Forelimb muscle (tissue), 1 donor: ENCODE results near the gene ZNF805. TPM values are rescaled to one million over a fixed set of nuclear protein-coding genes. Genes with fewer than 3 reads are reported as not detected.
A peak's percentile ranks its signal among the peaks of the same experiment; 100 is the strongest.
"Not testable (repeated sequence)": the region's sequence is repeated elsewhere in the genome, so short reads cannot be mapped to it uniquely, and the experiment has no call there.

ENCODE experiments used
- DNase-seq: peaks from one replicate; pipeline ENCODE4 v3.0.0-alpha.2; 2013; ENCODE audit warnings: low read depth
- polyA plus RNA-seq: library from polyadenylated mRNA; unstranded; fragments of 120-200 nt; gene quantifications from one replicate; pipeline ENCODE4 v1.2.1, GENCODE V29; 2013; ENCODE audit not compliant: insufficient read length

Gene ZNF805
- polyA plus RNA-seq, result 5.6 TPM

DNA sequence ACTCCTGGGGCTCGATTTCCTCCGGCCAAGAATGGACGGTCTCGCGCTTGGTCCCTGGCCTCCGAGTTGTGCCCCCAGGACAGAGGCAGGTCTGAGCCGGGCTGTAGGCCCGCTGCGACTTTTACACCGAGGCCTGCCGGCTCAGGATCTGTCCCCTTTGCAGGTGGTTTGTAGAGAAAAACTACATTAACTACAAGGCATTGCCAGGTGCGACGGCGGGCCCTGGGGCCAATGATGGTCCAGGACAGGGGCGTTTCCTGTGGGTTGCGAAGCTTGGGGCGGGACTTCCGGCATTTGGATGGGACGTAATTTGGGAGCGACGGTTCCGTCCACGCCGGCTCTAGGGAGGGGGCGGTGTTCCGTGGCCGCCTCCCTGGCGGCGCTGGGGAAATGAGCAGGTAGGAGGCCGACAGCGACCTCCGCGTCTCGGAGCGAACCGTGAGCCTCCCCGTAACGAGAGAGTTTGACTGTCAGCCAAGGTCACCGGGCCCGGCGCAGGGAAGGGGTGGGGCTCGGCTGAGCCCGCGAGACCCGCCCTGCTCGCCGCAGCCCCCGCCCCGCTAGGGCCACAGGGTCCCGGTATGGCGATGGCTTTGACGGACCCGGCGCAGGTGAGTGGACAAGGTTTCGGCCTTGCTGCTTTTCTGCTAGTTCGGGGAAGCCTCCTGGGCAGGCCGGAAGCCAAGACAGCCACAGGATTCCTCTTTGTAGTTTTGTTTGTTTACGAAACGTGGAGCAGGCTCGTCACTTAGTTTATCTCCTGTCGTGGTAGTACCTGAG is at the start of gene ZNF805:
TSS of gene ZNF805 (plus strand) at position 322 of the 780 bp plus-strand sequence. CDS start at position 582, 260 bp downstream.
- peak; percentile 88 for DNase-seq

DNA sequence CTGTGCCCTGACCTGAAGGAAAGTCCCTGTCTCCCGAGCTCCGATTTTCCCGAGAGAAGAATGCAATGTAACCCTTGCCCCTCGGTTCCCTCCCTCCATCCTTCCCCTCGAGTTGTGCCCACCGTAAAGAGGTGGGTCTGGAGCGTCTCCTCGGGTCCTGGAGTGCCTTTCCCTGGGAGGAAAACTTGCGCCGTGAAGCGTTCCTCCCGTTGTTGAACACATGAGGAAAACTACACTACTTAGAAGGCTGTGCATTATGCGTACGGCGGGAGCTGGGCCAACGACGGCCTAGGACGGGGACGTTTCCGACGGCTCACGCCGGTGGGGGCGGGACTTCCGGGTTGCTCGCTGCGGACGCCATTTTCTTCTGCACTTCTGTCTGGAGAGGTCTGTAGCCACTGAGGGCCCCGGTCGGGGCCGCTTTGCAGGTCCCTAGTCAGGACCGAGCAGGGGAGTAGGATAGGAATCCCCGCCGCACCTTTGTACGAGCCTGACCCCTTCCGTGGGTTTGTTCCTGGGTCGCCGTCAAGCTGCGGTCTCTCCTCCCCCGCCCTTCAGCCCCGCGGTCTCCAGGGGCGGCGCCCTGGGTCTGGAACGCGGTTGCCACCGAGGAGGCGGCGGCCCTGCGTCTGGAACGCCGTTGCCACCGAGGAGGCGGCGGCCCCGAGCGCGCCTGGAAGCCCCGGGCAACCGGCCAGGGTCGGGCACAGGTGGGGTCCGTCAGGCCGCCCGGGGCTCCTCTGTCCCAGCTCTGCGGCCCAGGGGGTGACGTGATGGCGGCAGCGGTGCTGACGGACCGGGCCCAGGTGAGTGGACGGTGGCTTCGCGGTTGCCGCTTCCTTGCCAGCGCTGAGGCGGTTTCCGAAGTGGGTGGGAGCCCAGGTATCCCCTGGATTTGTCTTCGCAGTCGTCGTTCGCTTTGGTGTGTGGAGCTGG is 49.0 kb upstream of the ZNF805 start, which contains the start of gene ZNF264:
TSS of gene ZNF264 (plus strand) at position 360 of the 936 bp plus-strand sequence. CDS start at position 774, 414 bp downstream.
- DNase-seq, result peak; percentile 83

DNA sequence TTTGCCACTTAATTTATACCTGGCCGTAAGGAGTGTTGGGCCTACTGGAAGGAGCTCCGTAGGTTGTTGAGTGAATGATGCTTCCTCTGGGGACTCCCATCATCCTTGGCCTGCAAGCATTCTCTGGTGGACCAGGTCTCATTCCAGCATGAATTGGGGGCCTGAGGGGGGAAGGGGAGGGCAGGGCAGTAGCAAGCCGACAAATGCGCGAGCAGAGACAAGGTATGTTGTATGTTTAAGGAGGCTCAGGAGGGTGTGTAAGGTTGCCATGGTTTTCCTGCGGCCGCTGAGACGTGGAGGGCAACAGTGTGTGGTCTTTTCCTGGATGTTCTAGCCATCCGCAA is 48.4 kb upstream of the ZNF805 start:
- DNase-seq, result no peak

DNA sequence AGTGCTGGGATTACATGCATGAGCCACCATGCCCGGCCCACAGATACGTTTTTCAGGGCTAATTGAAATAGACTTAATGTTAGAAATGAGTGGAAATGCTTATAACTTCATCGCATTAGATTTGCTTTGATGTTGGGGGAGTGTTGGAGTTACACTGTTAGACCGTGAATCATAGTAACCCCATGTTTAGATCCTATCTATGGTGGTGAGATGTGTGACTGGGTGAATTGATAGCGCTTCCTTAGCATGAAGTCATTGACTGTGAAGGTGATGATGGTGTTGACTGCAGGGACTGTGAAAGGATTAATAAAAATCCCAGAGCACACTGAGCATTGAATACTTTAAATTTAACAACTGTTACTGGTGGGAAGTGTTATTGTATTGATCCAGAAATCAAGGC is 47.4 kb upstream of the ZNF805 start:
- DNase-seq, result no peak

DNA sequence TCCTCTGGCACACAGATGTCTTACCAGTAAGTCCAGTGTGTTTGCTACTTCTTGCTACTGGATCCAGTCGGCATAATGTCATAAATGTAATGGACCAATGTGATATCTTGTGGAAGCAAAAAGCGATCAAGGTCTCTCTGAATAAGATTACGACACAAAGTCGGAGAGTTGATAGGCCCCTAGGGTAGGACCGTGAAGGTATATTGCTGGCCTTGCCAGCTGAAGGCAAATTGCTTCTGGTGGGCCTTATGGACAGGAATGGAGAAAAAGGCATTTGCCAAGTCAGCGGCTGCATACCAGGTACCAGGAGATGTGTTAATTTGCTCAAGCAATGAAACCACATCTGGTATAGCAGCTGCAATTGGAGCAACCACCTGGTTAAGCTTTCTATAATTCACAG is 42.6 kb upstream of the ZNF805 start:
- DNase-seq, result not testable (repeated sequence)

DNA sequence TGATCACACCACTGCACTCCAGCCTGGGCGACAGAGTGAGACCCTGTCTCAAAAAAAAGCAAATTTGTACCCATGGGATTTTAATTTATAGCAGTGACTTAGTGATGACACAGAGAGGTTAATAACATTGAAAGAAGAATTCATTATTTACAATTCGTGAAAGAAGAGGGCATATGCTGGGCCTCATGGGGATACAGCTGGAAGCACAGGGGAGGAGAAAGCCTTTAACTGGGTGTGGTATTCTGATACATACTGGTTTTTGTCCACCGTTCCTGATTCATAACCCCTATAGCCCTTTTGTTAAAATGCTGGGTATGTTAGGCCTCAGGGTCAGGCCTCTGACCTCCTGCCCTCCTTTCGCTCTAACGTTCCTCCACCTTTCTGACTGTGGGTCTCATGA is 38.3 kb upstream of the ZNF805 start:
- DNase-seq, result no peak

DNA sequence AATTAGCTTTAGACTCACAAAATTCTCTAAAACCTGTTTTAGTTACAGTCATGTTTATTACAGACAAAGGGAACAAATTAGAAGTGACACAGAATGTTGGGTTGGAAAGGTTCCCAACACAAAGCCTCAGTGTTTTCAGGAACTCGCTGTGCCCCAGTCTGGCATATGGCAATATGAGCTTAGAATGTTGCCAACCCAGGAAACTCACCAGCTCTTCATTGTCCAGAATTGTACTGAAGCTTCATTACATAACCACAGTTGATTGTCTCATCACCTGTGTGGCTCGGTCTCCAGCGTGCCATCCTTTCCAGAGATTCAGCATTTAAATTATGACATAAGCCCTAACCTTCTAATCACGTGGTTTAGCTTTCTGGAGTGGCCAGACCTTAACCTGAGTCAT is 30.1 kb upstream of the ZNF805 start:
- DNase-seq, result no peak

DNA sequence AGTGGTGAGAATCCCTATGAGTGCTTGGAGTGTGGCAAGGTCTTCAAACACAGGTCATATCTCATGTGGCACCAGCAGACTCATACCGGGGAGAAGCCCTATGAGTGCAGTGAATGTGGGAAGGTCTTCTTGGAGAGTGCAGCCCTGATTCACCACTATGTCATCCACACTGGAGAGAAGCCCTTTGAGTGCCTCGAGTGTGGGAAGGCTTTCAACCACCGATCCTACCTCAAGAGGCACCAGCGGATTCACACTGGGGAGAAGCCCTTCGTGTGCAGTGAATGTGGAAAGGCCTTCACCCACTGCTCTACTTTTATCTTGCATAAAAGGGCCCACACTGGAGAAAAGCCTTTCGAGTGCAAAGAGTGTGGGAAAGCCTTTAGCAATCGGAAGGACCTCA is 28.3 kb upstream of the ZNF805 start:
- no peak for DNase-seq

DNA sequence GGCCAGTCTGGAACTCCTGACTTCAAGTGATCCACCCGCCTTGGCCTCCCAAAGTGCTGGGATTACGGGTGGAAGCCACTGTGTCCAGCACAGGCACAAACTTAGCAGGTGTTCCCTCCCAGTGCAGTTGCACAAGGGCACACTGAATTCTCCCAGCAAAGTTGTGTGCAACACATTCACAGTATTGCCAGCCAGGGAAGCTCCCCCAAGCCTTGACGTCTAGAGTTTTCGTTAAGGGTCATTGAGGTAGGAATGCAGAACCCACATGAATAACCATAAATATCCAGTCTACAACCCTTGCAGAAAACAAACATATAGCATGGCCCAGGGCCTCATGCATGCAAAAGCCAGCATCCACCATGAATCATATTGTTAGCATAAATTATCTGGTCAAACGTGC is 12.9 kb upstream of the ZNF805 start:
- no peak for DNase-seq

DNA sequence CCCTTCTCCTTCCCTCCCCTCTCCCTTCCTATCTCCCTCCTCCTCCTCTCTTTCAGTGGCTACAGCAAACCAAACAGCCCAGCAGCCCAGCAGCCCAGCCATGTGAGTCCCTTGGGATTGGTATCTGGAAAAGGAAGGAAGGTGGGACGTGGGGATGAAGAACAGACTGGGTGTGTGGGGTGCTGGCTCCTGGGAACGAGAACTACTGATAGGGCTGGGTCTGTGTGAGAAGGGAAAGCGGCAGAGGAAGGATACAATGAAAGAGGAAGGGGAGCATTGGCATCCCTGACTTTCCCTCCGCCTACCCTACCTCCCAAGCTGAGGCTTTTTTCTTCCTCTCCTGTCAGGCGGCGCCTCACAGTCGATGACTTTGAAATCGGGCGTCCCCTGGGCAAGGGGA is 8.7 kb upstream of the ZNF805 start:
- no peak for DNase-seq

DNA sequence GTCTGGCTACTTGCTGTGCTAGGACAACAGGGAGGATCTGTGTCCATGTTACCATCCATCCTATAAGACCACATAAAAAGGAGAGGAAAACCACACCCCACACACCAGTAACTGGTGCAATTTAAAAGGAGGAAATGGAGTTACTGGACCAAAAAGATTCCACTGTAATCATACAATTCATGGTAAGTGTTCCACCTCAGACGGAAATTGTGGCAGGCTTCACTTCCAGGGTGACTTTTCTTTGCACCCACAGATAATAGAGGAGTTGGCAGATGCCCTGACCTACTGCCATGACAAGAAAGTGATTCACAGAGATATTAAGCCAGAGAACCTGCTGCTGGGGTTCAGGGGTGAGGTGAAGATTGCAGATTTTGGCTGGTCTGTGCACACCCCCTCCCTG is 7.2 kb upstream of the ZNF805 start:
- no peak for DNase-seq

DNA sequence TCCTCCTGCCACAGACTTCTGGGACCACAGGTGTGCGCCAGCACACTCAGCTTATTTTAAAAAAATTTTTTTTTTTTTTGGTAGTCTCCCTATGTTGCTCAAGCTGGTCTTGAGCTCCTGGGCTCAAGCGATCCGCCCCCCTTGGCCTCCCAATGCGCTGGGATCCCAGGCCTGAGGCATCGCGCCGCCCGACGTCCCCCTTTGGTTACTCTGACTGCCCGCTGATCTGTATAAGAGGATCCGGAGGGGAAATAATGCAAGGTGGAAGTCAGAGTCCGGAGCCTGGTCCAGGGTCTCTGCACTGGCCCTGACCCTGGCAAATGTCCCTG is 486 bp upstream of the ZNF805 start:
- DNase-seq, result no peak

DNA sequence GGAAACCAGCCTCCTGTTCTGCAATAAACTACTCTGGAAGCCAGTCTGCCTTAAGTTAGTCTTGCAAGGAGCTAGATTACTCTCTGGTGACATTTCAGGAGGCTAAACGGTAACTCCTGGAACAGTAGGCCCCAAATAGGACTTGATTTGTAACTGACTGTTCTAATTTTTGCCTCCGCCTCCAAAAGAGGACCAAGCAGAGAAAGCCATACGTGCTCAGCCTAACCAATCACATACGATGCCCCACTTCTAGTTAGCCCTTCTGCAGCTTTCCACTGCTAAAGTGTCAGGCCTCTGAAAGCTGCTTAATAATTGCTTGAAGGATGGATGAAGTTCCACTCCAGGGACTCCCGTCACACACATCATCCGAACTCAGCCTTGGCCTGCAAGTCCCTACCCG is 744 bp downstream of the ZNF805 start:
- no peak for DNase-seq

DNA sequence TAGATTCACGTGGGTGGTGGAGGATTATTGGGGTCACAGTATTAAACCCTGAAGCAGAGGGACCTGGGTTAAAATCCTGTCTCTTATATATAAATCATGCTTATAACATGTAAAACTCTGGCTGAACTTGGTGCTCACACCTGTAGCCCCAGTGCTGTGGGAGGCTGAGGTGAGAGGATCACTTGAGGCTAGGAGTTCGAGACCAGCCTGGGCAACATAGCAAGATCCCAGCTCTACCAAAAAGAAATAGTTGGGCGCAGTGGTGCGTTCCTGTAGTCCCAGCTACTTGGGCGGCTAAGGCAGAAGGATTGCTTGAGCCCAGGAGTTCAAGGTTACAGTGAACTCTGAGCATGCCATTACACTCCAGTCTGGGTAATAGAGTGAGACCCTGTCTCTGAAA is 2.4 kb downstream of the ZNF805 start:
- DNase-seq, result no peak

DNA sequence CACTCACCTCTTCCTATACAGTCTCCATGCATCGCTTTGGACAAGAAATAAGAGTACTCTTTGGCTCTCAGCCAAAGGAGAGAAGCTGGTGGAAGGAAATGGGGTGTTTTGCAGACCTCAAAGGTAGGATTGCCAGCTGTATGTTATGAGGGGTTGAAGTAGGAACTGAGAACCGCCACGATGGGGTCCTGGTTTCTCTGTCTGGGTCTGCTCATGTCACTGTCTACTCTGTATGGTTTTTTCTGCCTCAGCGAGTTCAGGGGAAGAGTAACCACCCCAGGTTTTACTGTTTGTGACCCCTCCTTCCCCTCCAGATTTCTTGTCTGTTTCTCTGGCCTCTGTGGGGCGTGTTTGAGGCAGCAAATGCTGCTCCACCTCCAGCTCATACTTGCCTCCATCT is 4.1 kb downstream of the ZNF805 start:
- DNase-seq, result no peak

DNA sequence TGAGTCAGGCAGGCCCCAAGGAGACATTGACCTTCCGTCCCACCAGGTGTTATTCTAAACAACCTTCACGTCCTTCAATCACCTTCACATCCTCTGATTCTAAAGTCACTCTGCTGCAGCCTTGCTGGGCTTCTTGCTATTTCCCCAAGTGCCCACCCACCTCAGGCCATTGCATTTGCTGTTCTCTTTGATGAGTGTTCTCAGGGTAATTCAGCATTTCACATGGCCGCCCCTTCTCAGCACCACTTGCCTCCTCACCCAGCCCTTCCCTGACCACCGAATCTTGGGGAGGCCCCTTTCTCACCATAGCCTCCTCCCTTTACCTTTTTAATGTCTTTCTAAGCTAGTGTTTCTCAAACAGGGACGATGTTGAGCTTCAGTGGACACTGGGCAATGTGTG is 4.6 kb downstream of the ZNF805 start:
- DNase-seq, result no peak

DNA sequence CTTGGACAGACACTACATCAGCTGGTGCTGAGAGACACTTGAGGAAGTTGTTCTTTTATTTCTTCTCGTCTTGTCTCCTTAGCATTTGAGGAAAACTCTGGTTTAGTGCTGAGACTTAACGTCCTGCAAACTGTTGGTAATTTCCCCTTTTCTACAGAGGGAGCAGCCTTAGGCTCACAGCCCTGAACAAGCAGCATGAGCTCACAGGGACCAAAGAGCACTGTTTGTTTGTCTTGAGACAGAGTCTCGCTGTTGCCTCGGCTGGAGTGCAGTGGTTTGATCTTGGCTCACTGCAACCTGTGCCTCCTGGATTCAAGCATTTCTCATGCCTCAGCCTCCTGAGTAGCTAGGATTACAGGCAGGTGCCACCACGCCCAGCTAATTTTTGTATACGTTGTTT is 5.5 kb downstream of the ZNF805 start:
- no peak for DNase-seq

DNA sequence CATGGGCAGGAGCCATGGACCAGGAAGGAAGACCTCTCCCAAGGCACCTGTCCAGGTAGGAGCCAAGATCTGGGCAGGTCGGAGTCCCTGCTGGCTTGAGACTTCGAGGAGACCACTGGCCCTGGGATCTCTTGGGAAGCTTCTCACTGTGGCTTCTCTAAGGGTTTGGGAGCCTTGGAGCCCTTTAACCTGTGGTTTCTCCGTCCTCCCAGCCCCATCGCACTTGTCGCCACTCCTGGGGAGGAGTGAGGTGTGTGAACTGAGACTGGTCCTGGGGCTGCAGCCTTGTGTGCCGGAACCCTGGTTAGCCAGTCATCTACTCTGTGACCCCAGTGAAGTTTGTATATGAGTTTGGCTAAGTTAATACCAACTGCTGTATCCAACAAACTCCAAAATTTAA is 8.2 kb downstream of the ZNF805 start:
- DNase-seq, result no peak

DNA sequence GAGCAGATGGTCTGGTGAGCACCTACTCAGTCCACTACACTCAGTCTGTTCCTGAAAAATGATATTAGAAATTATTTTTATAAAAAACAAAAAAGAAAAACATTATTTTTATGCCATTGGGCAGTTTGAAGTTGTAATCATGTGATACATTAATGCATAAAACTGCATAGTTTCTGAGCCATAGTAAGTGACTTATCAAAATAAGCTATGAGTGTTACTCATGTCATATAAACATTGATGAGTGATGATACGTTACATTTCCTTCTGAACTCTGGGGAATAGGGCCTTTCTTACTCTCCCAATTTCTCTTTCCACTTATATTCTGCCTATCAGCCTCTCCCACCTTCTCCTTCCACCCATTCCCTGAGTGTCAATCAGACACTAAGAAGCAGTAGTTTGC is 8.9 kb downstream of the ZNF805 start:
- DNase-seq, result no peak

DNA sequence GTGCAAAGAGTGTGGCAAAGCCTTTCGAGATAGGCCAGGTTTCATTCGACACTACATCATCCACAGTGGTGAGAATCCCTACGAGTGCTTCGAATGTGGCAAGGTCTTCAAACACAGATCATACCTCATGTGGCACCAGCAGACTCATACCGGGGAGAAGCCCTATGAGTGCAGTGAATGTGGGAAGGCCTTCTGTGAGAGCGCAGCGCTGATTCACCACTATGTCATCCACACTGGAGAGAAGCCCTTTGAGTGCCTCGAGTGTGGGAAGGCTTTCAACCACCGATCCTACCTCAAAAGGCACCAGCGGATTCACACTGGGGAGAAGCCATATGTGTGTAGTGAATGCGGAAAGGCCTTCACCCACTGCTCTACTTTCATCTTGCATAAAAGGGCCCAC is 13.3 kb downstream of the ZNF805 start:
- not testable (repeated sequence) for DNase-seq

DNA sequence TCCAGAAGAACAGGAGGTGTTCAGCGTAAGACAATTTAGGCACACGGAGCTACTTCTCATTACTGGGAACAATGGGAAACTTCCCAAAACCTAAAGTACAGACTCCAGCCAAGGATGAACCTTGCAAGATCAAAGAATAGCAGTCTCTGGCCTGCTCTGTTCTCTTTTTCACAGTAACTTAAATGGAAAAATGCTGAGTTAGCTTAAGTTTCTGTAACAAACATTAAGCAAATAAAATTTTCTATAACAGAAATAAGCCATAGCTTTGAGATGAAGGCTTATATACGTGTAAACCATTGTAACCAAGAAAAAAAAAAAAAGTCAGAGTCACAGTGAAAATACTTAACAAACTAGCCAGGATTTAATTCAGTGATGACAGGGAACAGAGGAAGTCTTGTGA is 21.6 kb downstream of the ZNF805 start:
- no peak for DNase-seq

DNA sequence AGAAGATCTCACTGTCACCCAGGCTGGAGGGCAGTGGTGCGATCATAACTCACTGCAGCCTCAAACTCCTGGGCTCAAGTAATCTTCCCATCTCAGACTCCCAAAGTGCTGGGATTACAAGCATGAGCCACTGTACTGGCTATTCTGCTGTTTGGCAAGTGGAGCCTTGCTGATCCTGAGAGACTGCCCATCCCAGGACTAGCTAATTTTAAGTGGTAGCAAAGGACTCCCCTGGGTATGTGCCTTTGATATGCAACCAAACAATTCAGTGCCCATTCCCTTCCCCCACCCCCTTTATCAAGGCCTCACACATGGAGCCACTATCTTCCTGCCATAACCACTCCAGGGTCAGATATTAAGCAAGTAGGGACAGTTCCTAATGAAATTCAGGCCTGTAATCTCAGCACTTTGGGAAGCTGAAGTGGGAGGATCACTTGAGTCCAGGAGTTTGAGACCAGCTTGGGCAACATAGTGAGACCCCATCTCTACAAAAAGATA is 22.9 kb downstream of the ZNF805 start:
- DNase-seq, result no peak

DNA sequence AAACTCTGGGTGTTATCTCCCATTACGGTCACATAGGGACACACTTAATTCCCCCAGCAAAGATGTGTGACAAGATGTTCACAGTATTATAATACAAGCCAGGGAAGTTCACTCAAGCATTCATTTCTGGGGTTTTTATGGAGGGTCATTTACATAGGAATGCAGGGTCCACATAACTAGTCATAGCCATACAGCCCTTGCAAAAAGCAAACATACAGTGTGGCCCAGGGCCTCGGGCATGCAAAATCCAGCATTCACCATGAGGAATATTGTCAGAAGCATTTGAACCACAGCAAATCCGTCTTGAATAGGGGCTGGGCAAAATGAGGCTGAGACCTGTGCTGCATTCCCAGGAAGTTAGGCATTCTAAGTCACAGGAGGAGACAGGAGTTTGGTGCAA is 26.9 kb downstream of the ZNF805 start:
- no peak for DNase-seq
